PC-9 (cell line): ENCODE measurements around the gene JMJD1C.

Experiments
- EZH2 ChIP-seq: fragments of 200-600 bp; sonication (generic); IDR thresholded peaks from 2 replicates; pipeline ENCODE4 v1.8.0; 2017; ENCODE audit warnings: antibody characterized with exemption, low read depth
- TF ChIP-seq, protein P1 (sequence below): fragments of 200-600 bp; sonication (generic); conservative IDR thresholded peaks from 2 replicates; pipeline ENCODE4 v1.6.1; 2017; ENCODE audit warnings: mixed run types, antibody characterized with exemption, mild to moderate bottlenecking, moderate library complexity

DNA sequence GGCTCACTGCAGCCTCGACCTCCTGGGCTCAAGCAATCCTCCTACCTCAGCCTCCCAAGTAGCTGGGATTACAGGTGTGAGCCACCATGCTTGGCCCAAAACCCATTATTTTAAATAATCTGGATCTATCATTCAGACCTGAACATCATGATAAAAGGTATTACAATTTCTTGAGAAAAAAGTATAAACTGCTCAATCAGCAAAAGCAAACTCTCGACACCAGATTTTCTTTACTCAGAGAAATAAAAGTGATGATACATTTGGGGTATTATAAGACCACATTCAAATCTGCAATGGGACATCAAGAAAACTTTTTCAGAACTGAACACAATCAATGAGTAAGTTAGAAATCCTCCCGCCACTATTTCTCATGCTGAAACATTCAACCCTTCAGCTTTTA is 41.2 kb downstream of the JMJD1C start:
- TF ChIP-seq, protein P1, sequence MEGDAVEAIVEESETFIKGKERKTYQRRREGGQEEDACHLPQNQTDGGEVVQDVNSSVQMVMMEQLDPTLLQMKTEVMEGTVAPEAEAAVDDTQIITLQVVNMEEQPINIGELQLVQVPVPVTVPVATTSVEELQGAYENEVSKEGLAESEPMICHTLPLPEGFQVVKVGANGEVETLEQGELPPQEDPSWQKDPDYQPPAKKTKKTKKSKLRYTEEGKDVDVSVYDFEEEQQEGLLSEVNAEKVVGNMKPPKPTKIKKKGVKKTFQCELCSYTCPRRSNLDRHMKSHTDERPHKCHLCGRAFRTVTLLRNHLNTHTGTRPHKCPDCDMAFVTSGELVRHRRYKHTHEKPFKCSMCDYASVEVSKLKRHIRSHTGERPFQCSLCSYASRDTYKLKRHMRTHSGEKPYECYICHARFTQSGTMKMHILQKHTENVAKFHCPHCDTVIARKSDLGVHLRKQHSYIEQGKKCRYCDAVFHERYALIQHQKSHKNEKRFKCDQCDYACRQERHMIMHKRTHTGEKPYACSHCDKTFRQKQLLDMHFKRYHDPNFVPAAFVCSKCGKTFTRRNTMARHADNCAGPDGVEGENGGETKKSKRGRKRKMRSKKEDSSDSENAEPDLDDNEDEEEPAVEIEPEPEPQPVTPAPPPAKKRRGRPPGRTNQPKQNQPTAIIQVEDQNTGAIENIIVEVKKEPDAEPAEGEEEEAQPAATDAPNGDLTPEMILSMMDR = no peak
- TF ChIP-seq EZH2 = no peak
